Measurements from ENCODE around the gene LPIN1.

DNA sequence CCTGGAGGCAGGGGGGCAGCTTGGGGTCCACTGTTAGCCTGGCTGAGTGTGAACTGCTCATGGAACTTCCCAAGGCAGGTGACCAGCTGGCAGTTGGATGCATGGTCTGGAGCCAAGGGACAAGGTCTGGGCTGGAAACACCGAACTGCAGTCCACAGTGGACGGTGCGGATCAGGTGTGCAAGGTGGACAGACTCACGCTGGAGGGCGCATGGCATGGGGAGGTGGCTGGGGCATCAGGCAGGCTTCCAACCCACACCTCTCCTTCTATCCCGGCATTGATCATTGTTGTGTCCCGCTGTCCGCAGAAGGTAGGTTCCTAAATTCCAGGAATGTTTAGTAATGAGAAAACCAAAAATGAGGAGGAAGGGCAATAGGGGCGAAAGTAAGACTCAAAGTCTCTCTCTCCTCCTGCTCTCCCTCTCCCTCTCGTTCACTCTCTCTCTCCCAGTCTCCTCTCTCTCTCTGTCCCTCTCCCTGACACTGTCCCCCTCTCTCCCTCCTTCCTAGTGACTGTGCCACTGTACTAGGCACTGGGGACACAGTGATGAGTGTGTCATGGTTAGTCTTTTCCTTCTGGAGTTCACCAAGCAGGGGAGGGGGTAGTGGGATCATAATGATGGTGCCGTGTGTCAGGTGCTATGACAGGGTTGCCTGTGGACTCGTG, 30.3 kb upstream of the LPIN1 start:
- TF ChIP-seq, protein P1, sequence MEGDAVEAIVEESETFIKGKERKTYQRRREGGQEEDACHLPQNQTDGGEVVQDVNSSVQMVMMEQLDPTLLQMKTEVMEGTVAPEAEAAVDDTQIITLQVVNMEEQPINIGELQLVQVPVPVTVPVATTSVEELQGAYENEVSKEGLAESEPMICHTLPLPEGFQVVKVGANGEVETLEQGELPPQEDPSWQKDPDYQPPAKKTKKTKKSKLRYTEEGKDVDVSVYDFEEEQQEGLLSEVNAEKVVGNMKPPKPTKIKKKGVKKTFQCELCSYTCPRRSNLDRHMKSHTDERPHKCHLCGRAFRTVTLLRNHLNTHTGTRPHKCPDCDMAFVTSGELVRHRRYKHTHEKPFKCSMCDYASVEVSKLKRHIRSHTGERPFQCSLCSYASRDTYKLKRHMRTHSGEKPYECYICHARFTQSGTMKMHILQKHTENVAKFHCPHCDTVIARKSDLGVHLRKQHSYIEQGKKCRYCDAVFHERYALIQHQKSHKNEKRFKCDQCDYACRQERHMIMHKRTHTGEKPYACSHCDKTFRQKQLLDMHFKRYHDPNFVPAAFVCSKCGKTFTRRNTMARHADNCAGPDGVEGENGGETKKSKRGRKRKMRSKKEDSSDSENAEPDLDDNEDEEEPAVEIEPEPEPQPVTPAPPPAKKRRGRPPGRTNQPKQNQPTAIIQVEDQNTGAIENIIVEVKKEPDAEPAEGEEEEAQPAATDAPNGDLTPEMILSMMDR (conservative IDR thresholded peaks at IDR 0.05), result no peak
- no peak for TF ChIP-seq ZFX (IDR thresholded peaks at IDR 0.05)
